Panc1 (cell line): ENCODE results near the gene IHH. TPM values are rescaled to one million over a fixed set of nuclear protein-coding genes. Genes with fewer than 3 reads are reported as not detected.

Experiments
- ATAC-seq: fragments of 200-7000 bp; cut with Tn5 transposase; 2 replicates; pipeline ENCODE4 v1.9.1; 2020; ENCODE audit warnings: mild to moderate bottlenecking, moderate library complexity
- BruUV-seq: library from RNA; stranded (reverse); fragments of 400-500 nt; replicated peaks from 2 replicates; lab custom pipeline; 2021; lab: Mats Ljungman, UMichigan
- CTCF ChIA-PET: fragments of 300-600 bp; sonication (Branson Sonifier 250); formaldehyde crosslinking; loops from one replicate; lab custom pipeline; 2022; ENCODE audit warnings: antibody characterized with exemption; lab: Charles Lee
- POLR2A ChIA-PET: fragments of 300-600 bp; sonication (Branson Sonifier 250); formaldehyde crosslinking; loops from one replicate; lab custom pipeline; 2022; ENCODE audit warnings: antibody characterized with exemption; lab: Charles Lee
- DNase-seq: peaks from one replicate; pipeline ENCODE4 v3.0.0-alpha.2; 2010; ENCODE audit warnings: low read depth, low spot score
- H3K27ac ChIP-seq: 2 replicates; pipeline ENCODE4 v1.5.1; 2011; ENCODE audit warnings: mild to moderate bottlenecking, low read length, inconsistent platforms
- H3K27me3 ChIP-seq: fragments of 200-500 bp; sonication (Bioruptor generic); 2 replicates; pipeline ENCODE4 v1.6.0; 2014; ENCODE audit warnings: low read length, inconsistent platforms; ENCODE audit not compliant: control insufficient read depth, insufficient read depth
- H3K36me3 ChIP-seq: fragments of 200-500 bp; sonication (Bioruptor generic); 2 replicates; pipeline ENCODE4 v1.5.1; 2014; ENCODE audit warnings: inconsistent platforms, mild to moderate bottlenecking, low read length, moderate library complexity; ENCODE audit not compliant: control insufficient read depth, insufficient read depth
- H3K4me1 ChIP-seq: 2 replicates; pipeline ENCODE4 v1.5.1; 2011; ENCODE audit warnings: inconsistent platforms, mild to moderate bottlenecking, low read length, moderate library complexity; ENCODE audit not compliant: control insufficient read depth, insufficient read depth
- H3K4me3 ChIP-seq, 2 experiments: 2 replicates each; pipeline ENCODE4 v1.5.1; 2011 to 2012; ENCODE audit warnings: low read depth in 2 of 2, low read length in 2 of 2, mild to moderate bottlenecking in 2 of 2, inconsistent platforms in 1 of 2, moderate library complexity in 1 of 2
- H3K9me3 ChIP-seq: fragments of 200-500 bp; sonication (Bioruptor generic); 2 replicates; pipeline ENCODE4 v1.5.1; 2014; ENCODE audit warnings: low read depth, mild to moderate bottlenecking, inconsistent platforms, low read length, moderate library complexity; ENCODE audit not compliant: control insufficient read depth, insufficient read depth
- POLR2AphosphoS5 ChIP-seq: IDR thresholded peaks from 2 replicates; pipeline ENCODE4 v1.6.1; 2012; ENCODE audit warnings: mild to moderate bottlenecking, low read depth, low read length, moderate library complexity
- SIN3A ChIP-seq: IDR thresholded peaks from 2 replicates; pipeline ENCODE4 v1.6.1; 2012; ENCODE audit warnings: low read depth, mild to moderate bottlenecking, low read length, moderate library complexity, borderline replicate concordance; ENCODE audit not compliant: insufficient read depth
- TCF7L2 ChIP-seq: IDR thresholded peaks from 2 replicates; pipeline ENCODE4 v1.6.1; 2011; ENCODE audit warnings: mild to moderate bottlenecking, low read depth, low read length, inconsistent platforms
- in situ Hi-C: cut with HindIII; loops from 2 replicates; pipeline ENCODE4 v1.10.0; 2016; ENCODE audit warnings: low sequenced_read_pairs, low pct_unique_long_range_greater_than_20kb
- intact Hi-C: fragments of 100-400 bp; cut with micrococcal nuclease; formaldehyde crosslinking; loops from one replicate; pipeline ENCODE4 v1.10.0; 2022; ENCODE audit not compliant: unreplicated experiment
- total RNA-seq: library from RNA; stranded (reverse); gene quantifications from one replicate; pipeline ENCODE4 v1.2.1, GENCODE V29; 2021; ENCODE audit not compliant: unreplicated experiment
- TF ChIP-seq, protein P1 (sequence below), 2 experiments: IDR thresholded peaks; 2 replicates each; pipeline ENCODE4 v1.6.1; 2011 to 2012; ENCODE audit warnings: low read depth in 2 of 2, control low read depth in 1 of 2, low read length in 1 of 2, mild to moderate bottlenecking in 1 of 2, moderate library complexity in 1 of 2; ENCODE audit not compliant: insufficient read depth in 1 of 2
- TF ChIP-seq, protein P2 (sequence below): fragments of 450-650 bp; IDR thresholded peaks from 2 replicates; pipeline ENCODE4 v1.5.1; 2017; ENCODE audit warnings: mild to moderate bottlenecking

IHH gene
- total RNA-seq, 1 experiment from 2014 or later: 0.23 TPM

DNA sequence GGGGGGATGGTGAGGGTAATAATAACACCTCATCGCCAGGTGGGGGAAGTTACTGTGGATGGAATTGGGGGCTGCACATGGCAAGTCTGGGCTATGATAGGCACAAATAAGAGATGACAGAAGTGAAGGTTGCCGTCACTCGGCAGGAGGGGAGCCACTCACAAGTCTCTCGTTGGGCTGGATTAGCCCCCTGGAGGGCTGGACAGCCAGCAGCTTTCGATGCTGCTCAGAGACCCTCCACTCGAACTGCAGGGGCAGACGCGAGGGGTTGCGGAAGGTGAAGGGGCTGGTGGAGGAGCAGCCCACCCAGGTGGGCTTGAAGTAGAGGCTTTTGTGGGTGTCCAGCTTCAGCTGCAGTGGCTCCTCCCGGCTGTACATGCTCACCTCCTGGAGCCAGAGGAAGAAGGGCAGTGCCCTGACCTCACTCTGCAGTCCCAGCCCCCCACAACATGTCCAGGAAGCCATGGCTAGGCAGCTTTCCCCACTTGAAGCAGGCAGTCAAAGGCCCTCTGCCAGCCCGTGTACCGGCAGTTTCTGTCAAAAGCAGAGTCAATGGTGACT is 37.6 kb downstream of the IHH start:
- ChIA-PET CTCF (no interaction called here), POLR2A (no interaction called here)
- ATAC-seq (no peak), DNase-seq (no peak)
- BruUV-seq: no TSS peak
- H3K4me3 ChIP-seq: no peak overlapping the region
- no peak for TF ChIP-seq TCF7L2
- no peak for TF ChIP-seq SIN3A
- TF ChIP-seq, protein P1, sequence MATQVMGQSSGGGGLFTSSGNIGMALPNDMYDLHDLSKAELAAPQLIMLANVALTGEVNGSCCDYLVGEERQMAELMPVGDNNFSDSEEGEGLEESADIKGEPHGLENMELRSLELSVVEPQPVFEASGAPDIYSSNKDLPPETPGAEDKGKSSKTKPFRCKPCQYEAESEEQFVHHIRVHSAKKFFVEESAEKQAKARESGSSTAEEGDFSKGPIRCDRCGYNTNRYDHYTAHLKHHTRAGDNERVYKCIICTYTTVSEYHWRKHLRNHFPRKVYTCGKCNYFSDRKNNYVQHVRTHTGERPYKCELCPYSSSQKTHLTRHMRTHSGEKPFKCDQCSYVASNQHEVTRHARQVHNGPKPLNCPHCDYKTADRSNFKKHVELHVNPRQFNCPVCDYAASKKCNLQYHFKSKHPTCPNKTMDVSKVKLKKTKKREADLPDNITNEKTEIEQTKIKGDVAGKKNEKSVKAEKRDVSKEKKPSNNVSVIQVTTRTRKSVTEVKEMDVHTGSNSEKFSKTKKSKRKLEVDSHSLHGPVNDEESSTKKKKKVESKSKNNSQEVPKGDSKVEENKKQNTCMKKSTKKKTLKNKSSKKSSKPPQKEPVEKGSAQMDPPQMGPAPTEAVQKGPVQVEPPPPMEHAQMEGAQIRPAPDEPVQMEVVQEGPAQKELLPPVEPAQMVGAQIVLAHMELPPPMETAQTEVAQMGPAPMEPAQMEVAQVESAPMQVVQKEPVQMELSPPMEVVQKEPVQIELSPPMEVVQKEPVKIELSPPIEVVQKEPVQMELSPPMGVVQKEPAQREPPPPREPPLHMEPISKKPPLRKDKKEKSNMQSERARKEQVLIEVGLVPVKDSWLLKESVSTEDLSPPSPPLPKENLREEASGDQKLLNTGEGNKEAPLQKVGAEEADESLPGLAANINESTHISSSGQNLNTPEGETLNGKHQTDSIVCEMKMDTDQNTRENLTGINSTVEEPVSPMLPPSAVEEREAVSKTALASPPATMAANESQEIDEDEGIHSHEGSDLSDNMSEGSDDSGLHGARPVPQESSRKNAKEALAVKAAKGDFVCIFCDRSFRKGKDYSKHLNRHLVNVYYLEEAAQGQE (IDR thresholded peaks at IDR 0.05; ENCODE audit: insufficient read depth in 1 of 2, low read depth in 2 of 2, low read length in 1 of 2): no peak
- TF ChIP-seq POLR2AphosphoS5: no peak
- TF ChIP-seq, protein P2, sequence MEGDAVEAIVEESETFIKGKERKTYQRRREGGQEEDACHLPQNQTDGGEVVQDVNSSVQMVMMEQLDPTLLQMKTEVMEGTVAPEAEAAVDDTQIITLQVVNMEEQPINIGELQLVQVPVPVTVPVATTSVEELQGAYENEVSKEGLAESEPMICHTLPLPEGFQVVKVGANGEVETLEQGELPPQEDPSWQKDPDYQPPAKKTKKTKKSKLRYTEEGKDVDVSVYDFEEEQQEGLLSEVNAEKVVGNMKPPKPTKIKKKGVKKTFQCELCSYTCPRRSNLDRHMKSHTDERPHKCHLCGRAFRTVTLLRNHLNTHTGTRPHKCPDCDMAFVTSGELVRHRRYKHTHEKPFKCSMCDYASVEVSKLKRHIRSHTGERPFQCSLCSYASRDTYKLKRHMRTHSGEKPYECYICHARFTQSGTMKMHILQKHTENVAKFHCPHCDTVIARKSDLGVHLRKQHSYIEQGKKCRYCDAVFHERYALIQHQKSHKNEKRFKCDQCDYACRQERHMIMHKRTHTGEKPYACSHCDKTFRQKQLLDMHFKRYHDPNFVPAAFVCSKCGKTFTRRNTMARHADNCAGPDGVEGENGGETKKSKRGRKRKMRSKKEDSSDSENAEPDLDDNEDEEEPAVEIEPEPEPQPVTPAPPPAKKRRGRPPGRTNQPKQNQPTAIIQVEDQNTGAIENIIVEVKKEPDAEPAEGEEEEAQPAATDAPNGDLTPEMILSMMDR: no peak
- H3K27ac ChIP-seq: no peak overlapping the region
- intact Hi-C loops: loop anchor here (10.0 kb wide), 1 partner anchor 132 kb away; no protein-coding TSS in a partner anchor
- no peaks in the 10 kb centered on the region for H3K27me3 ChIP-seq
- H3K4me1 ChIP-seq: no peaks in the 10 kb centered on the region
- in situ Hi-C loops: no loop called here
- H3K36me3 ChIP-seq: no peaks in the 10 kb centered on the region
- H3K9me3 ChIP-seq: no peaks in the 10 kb centered on the region

GRCh38 chr2:219022616-219023015 is 38.1 kb downstream of the IHH start:
- ChIA-PET POLR2A (no interaction called here), CTCF (no interaction called here)
- TF ChIP-seq, protein P1 (IDR thresholded peaks at IDR 0.05; ENCODE audit: insufficient read depth in 1 of 2, low read depth in 2 of 2, low read length in 1 of 2): no peak
- TF ChIP-seq POLR2AphosphoS5: no peak
- TF ChIP-seq TCF7L2: no peak
- TF ChIP-seq, protein P2: no peak
- no peak for TF ChIP-seq SIN3A
- no peak overlapping the region for H3K4me3 ChIP-seq
- BruUV-seq: no TSS peak
- H3K27me3 ChIP-seq: no peaks in the 10 kb centered on the region
- in situ Hi-C loops: no loop called here
- ATAC-seq: no peak
- no peaks in the 10 kb centered on the region for H3K4me1 ChIP-seq
- no peaks in the 10 kb centered on the region for H3K36me3 ChIP-seq
- no peaks in the 10 kb centered on the region for H3K9me3 ChIP-seq
- no peak overlapping the region for H3K27ac ChIP-seq
- intact Hi-C loops: loop anchor here (10.0 kb wide), 1 partner anchor 132 kb away; no protein-coding TSS in a partner anchor
- no peak for DNase-seq
